NCI-H1417 (cell line): Measurements from ENCODE around the gene KRT6A.

ENCODE experiments used
- DNase-seq, 3 experiments: peaks; one replicate each; lab custom pipeline; 2025; lab: John Stamatoyannopoulos, UW

Gene KRT6A

GRCh38 chr12:52493172-52493571 is at the start of gene KRT6A:
KRT6A (minus strand) TSS chr12:52493257; CDS start chr12:52493188, 69 bp downstream.
- no peak for DNase-seq

- no peak for DNase-seq
Observed at GRCh38 chr12:52542157-52542556, 49.1 kb upstream of the KRT6A start.

GRCh38 chr12:52541709-52542108 is 48.7 kb upstream of the KRT6A start:
- no peak for DNase-seq

DNA sequence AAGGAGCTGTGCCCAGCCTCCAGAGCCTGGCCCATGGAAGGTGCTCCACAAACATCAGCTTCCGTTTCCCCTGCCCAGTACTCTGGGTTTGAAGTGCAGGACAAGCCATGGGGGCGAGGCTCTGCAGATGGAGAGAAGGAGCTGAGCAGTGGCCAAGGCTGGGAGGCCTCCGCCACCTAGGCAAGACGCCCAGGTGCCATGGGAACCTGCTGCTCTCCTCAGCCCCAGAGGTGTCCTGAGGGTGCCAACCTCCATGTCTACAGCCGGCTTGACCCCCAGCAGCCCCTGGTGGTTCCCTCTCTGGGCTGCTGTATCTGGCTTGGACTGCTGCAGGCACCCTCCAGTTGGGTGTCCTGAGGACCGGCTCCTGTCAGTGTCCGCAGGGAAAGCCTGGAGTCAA is 47.5 kb upstream of the KRT6A start:
- DNase-seq: no peak

- no peak for DNase-seq
Observed at GRCh38 chr12:52539821-52540173, 46.7 kb upstream of the KRT6A start.

GRCh38 chr12:52539083-52539820 is 46.2 kb upstream of the KRT6A start:
- peak; percentile 34 to 85 (median 76) for DNase-seq

- DNase-seq: no peak
Observed at GRCh38 chr12:52537101-52537500, 44.0 kb upstream of the KRT6A start.

DNA sequence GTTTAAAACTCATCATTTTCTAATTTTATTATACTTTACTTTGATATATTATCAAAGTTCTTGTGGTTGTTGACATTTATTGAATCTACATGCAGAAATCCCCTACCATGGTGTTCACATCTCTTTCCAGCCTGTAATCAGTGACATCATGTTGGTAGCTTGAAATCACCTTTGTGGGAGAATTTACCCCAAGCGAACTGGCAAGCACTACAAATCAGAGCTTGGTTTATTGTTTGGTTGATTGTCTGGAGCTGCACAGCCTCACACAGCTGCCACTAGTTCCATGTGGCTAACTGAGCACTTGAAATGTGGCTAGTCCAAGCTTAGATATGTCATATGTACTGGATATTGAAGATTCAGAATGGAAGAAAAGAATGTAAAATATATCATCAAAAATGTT is 42.5 kb upstream of the KRT6A start:
- DNase-seq: no peak

DNA sequence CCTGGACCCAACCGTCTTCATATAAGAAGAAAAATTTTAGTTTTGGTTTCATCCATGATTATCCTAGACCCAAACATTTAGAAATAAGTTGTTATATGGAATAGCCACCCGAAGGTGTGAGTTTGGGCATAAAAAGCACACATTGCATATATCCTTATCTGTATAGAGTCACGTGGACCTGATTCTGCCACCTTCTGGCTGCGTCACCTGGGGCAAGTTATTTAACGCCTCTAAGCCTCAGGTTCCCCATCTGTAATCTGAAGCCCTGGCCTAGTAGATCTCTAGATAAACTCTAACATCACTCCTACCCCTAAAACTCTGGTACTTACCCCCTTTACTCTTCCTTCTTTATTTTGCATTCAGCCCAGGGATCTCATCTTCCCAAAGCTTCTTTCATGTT is 41.4 kb upstream of the KRT6A start:
- peak in 1 of 3 experiments; percentile 10 for DNase-seq

- DNase-seq: no peak
Observed at GRCh38 chr12:52533686-52534470, 40.8 kb upstream of the KRT6A start.

DNA sequence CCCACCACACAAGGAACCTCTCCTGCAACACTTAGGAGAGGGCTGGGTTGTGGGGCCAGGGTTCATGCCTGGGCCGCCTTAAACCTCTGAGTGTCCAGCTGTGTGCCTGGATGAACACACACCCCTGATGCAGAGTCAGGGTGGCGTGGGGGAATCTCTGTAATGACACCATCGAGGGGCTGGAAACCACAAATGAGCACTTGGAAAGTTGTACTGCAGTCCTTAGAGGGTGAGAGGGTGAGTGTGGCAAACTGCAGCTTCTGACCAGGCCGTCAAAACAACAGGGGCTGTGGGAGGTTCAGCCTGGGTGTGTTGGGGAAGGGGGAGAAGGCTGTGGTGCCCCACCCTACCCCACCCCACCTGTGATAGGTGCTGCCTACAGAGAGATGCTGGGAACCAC is 39.6 kb upstream of the KRT6A start:
- no peak for DNase-seq

GRCh38 chr12:52531566-52532300 is 38.7 kb upstream of the KRT6A start:
- DNase-seq: no peak

- DNase-seq: no peak
Observed at GRCh38 chr12:52530905-52531304, 37.8 kb upstream of the KRT6A start.

DNA sequence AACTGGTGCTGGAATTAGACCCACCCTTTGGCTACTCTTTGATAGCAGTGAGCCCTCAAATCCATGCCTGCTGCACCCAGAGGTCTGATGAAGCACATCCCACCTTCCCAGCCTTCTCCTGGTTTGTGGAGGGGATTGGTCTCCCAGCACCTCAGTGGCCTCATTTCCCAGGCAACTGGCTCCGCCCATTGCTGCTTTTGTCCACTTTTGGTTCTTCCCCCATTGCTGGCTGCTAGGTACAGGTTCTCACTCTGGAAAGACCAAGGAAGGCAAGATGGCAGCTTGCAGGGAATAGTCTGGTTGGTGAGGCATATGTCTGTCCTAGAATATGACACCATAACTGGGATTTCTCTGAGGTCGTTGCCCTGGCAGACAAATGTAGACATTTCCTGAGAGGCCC is 37.3 kb upstream of the KRT6A start:
- no peak for DNase-seq

GRCh38 chr12:52529846-52530245 is 36.8 kb upstream of the KRT6A start:
- DNase-seq: no peak

DNA sequence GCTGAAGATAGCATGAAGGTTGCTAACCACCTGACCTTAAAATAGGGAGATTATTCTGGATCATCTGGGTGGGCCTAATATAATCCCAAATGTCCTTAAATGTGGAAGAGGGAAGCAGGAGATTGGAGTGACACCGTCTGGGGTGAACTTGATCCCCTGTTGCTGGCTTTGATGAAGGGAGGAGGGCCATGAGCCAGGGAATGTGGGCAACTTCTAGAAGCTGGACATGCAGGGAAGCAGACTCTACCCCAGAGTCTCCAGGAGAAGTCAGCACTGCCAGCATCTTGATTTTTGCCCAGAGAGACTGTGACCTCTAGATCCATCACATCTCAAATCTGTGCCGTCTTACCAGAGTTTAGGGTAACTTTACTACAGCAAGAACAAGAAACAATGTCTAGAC is 36.4 kb upstream of the KRT6A start:
- DNase-seq: no peak

- no peak for DNase-seq
Observed at GRCh38 chr12:52528641-52529143, 35.6 kb upstream of the KRT6A start.

DNA sequence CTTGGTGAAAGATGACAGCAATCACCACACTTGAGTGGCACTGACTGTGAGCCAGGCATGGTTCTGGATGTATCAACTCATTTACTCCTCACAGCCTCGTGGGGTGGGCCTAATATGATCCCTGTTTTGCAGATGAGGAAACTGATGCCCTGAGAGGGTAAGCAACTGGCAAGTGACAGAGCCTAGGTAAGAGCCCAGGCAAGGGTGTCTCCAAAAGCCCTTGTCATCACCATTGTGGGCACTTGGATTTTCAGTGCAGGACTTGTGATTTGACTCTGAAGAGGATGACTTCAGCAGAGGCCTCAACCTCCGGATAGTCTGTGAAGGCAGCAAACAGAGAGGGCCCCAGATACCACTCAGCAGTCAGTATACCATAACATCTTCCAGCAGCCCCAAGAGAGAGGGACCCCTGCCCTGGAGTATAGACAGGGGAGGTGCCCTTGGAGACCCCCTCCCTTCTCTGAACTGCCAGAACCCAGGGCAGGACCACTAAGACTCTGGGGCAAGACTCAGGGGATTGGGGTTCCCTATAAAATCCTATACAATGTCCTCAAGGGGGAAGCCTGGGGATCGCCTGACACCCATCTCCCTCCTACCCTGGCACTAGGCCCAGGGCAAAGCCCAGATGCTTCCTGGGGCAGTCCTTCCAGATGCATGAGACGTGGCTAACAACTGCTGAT is 34.2 kb upstream of the KRT6A start:
- no peak for DNase-seq

- no peak for DNase-seq
Observed at GRCh38 chr12:52526511-52526951, 33.5 kb upstream of the KRT6A start.

DNA sequence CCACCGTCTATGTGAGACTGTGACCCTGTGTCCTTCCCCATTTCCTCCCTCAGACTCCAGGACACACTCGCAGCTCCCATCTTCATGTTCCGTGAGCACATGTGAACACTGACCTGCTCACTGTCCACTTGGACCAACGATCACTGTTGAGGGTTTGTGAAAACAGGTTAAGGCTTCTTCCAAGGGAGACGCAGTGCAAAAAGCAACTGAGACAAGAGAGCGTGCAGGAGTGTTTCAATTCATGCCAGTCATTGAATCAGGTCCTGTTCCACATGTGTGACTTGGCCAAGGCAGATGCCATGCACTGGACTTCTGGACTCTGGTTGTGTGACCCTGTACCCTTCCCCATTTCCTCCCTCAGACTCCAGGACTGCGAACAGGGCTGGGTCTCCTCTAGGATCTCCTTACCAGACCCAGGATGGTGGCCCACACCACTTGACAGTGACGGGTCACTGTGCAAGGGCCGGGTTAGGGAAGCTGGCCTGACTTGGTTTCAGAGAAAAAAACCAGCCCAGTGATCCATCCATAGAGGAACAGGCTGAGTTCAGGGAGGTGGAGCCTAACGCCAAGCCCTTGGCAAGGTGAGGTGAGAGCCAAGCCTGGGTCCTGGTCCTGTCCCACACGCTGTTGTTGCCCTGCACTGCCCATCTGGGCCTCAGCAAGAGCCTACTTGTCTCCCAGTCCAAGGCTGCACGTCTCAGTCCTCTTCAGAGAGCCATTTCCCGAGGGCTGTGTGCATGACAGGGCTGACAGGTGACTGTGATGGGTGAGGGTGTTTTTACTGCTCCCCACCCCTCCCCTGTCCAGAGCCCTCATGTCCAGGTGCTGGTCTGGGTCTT is 32.8 kb upstream of the KRT6A start:
- DNase-seq: no peak
